HG02840 (cell line): ENCODE results near the gene MAGI1.

ENCODE experiments used
- ATAC-seq: cut with Tn5 transposase; IDR thresholded peaks from one replicate; pipeline ENCODE4 v1.9.1; 2021; ENCODE audit warnings: mild to moderate bottlenecking, moderate library complexity, moderate number of reproducible peaks; ENCODE audit not compliant: unreplicated experiment, low FRiP score

Gene MAGI1

GRCh38 chr3:65950340-65951326 lies 88.1 kb downstream of the MAGI1 start:
- no peak for ATAC-seq

GRCh38 chr3:65948841-65949573 lies 89.7 kb downstream of the MAGI1 start:
- ATAC-seq: no peak

DNA sequence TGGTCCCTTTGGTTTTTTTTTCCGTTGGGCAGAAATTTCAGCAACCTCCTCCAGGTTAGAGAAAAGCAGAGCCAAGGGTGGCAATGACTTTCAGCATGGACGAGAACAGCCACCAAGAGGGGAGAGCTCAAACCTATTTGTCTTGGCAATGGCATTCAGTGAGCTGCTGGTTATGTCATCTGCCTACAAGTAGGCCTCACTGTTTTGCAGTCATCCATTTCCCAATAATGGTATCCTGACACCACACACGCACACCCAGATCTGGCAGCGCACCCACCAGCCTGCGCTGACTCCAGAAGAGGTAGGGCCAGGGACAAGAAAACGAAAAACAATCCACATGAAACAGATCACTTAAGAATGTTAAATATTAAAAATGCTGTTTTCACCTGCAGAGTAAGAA lies 92.3 kb downstream of the MAGI1 start:
- no peak for ATAC-seq

- no peak for ATAC-seq
Observed at GRCh38 chr3:65945953-65946352, 92.8 kb downstream of the MAGI1 start.

- no peak for ATAC-seq
Observed at GRCh38 chr3:65945480-65945879, 93.2 kb downstream of the MAGI1 start.

DNA sequence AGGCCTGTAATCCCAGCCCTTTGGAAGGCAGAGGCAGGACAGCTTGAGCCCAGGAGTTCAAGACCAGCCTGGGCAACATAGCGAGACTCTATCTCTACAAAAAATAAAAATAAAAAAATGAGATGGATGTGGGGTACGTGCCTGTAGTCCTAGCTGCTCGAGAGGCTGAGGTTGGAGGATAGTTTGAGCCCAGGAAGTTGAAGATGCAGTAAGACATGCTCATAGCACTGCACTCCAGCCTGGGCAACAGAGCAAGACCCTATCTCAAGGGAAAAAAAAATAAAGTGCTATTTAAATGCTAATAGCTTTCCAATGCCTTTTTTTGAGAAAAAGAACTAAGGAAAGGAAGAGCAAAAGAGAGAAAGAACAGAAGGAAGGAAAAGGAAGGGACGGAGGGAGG lies 94.5 kb downstream of the MAGI1 start:
- no peak for ATAC-seq

- no peak for ATAC-seq
Observed at GRCh38 chr3:65939801-65940246, 98.9 kb downstream of the MAGI1 start.

- ATAC-seq: no peak
Observed at GRCh38 chr3:65939184-65939583, 99.5 kb downstream of the MAGI1 start.

- ATAC-seq: no peak
Observed at GRCh38 chr3:65938676-65939075, 100.0 kb downstream of the MAGI1 start.

GRCh38 chr3:65938147-65938546 lies 100.6 kb downstream of the MAGI1 start:
- ATAC-seq: no peak

- ATAC-seq: no peak
Observed at GRCh38 chr3:65936908-65937638, 101.6 kb downstream of the MAGI1 start.

DNA sequence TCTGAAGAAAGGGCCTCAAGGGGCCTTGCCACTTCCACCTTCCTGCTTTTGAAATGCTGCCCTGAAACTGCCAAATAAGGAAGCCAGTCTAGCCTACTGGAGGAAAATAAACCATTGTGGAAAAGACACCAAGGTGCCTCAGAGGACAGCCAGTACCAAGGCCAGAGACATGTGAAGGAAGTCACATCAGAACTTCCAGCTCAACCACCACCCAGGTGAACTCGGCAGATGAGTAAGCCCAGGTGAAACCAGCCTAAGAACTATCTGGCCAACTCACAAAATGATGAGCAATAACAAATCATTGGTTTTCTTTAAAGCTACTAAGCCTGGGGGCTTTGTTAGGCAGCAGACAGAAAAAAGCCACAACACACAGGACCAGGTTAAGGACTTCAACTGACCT lies 103.0 kb downstream of the MAGI1 start:
- no peak for ATAC-seq

DNA sequence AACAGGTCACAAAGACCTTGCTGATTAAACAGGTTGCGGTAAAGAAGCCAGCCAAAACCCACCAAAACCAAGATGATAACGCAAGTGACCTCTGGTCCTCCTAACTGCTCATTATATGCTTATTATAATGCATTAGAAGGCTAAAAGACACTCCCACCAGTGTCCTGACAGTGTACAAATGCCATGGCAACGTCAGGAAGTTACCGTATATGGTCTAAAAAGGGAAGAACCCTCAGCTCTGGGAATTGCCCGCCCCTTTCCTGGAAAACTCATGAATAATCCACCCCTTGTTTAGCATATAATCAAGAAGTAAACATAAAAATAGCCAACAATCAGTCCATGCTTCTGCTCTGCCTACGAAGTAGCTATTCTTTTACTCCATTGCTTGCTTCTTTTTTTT lies 108.1 kb downstream of the MAGI1 start:
- no peak for ATAC-seq

DNA sequence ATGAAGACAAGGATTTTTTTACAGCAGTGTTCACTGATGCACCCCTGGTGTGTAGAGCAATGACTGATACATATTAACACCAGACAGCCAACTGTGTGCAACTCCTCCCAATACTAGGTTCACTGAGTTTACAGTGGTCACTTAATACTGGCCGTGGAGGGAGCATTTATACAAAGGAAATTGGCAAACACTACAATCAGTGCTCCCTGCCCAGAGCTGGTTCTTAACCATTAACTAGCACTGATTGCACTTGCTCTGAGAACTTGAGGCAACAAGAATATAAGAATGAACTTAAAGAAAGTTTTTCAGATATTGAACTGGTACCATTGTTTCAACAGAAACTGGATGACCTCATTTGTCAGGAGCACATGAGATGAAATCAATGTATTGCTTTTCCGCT lies 110.6 kb downstream of the MAGI1 start:
- ATAC-seq: no peak

GRCh38 chr3:65927576-65927975 lies 111.1 kb downstream of the MAGI1 start:
- no peak for ATAC-seq

DNA sequence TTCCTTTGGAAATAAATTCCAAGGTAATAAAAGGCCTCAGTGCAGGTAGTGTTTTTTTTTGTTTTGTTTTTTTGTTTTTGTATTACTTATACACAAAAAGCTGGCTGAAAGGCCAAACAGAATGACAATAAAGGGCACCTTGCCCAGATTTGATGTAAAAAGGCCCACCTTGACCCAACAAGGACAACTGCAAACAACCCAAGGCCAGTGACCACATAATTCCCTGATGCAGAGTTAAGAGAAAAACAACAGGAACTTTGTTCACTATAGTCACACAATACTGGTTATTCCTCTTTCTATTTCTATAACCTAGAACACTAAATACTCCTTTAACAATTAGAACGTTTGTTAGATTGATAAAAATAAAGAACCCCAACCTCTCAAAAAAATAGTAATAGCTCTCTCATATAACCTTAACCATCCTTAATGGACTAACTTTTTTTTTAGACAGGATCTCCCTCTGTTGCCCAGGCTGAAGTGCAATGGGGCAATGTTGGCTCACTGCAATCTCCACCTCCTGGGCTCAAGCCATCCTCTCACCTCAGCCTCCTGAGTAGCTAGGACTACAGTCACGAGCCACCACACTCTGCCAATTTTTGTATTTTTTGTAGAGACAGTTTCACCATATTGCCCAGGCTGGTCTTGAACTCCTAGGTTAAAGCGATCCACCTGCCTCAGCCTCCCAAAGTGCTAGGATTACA lies 113.3 kb downstream of the MAGI1 start:
- no peak for ATAC-seq

DNA sequence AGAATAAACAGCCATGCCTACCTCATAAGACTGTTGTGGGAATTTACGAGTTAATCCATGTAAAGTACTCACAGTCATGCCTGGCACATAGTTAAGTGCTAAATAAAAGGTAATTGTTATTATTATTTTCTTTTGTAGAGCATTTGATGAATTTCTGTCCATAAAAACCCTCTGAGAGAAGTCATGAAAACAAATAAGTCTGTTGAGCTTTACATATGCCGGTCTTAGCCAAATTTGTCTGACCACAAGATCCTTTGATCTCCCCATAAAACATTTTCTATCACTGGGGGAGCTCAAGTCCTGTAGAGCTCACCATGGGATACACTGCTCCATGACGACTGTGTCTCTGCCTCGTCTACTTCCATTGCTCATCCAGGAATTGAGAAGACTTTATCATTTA lies 114.0 kb downstream of the MAGI1 start:
- no peak for ATAC-seq

GRCh38 chr3:65922441-65922840 lies 116.3 kb downstream of the MAGI1 start:
- ATAC-seq: no peak

GRCh38 chr3:65919826-65920225 lies 118.9 kb downstream of the MAGI1 start:
- ATAC-seq: no peak

GRCh38 chr3:65915477-65915876 lies 123.2 kb downstream of the MAGI1 start:
- no peak for ATAC-seq
